ENCODE measurements around the gene APCDD1L.

DNA sequence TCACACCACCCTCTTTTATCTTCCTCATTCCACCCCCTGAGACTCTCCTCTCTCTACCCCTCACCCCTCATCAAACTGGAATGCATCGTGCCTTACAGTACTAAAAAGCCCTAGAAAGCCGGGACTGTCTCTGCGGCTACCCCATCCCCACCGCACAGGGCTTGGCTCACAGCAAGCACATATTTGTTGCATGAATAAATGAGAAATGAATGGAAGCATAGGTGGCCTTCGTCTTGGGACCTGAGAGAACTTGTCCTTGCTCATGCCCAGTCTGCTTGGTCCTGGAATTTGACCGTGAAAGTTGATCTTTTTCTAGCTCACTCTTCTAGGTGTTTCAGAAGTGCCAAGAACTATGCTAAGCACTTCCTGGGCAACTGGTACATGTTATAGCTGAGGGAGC, 53.3 kb downstream of the APCDD1L start:
- TF ChIP-seq, protein P1, sequence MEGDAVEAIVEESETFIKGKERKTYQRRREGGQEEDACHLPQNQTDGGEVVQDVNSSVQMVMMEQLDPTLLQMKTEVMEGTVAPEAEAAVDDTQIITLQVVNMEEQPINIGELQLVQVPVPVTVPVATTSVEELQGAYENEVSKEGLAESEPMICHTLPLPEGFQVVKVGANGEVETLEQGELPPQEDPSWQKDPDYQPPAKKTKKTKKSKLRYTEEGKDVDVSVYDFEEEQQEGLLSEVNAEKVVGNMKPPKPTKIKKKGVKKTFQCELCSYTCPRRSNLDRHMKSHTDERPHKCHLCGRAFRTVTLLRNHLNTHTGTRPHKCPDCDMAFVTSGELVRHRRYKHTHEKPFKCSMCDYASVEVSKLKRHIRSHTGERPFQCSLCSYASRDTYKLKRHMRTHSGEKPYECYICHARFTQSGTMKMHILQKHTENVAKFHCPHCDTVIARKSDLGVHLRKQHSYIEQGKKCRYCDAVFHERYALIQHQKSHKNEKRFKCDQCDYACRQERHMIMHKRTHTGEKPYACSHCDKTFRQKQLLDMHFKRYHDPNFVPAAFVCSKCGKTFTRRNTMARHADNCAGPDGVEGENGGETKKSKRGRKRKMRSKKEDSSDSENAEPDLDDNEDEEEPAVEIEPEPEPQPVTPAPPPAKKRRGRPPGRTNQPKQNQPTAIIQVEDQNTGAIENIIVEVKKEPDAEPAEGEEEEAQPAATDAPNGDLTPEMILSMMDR (IDR thresholded peaks at IDR 0.05), result no peak
- TF ChIP-seq POLR2A (IDR thresholded peaks at IDR 0.05), result no peak

All from heart left ventricle (tissue), 13 donors.